ENCODE results near the gene EPHA8.

EPHA8 gene

GRCh38 chr1:22582661-22583635, 19.7 kb downstream of the EPHA8 start:
- Histone ChIP-seq H3K27me3 (ENCODE audit: insufficient read depth, poor library complexity, severe bottlenecking) (peaks cover 4% of the 10 kb centered on the region), H3K36me3 (ENCODE audit: low read depth) (no peaks in the 10 kb centered on the region), H3K9me3 (ENCODE audit: severe bottlenecking) (no peaks in the 10 kb centered on the region), H3K27ac (ENCODE audit: poor library complexity, severe bottlenecking) (no peak overlapping the region), H3K4me1 (ENCODE audit: insufficient read depth, poor library complexity, severe bottlenecking) (no peaks in the 10 kb centered on the region), H3K4me3 (ENCODE audit: severe bottlenecking) (no peak overlapping the region)
- DNase-seq (ENCODE audit: low spot score) (no peak), ATAC-seq (ENCODE audit: low read depth) (no peak)
- TF ChIP-seq CTCF (IDR thresholded peaks at IDR 0.05; ENCODE audit: poor library complexity, severe bottlenecking), result no peak

GRCh38 chr1:22584001-22584562, 20.8 kb downstream of the EPHA8 start:
- Histone ChIP-seq H3K4me3 (ENCODE audit: severe bottlenecking) (no peak overlapping the region), H3K9me3 (ENCODE audit: severe bottlenecking) (no peaks in the 10 kb centered on the region), H3K27me3 (ENCODE audit: insufficient read depth, poor library complexity, severe bottlenecking) (peaks cover 4% of the 10 kb centered on the region), H3K27ac (ENCODE audit: poor library complexity, severe bottlenecking) (no peak overlapping the region), H3K36me3 (ENCODE audit: low read depth) (no peaks in the 10 kb centered on the region), H3K4me1 (ENCODE audit: insufficient read depth, poor library complexity, severe bottlenecking) (no peaks in the 10 kb centered on the region)
- TF ChIP-seq CTCF (IDR thresholded peaks at IDR 0.05; ENCODE audit: poor library complexity, severe bottlenecking), result no peak
- no peak for DNase-seq (ENCODE audit: low spot score)
- no peak for ATAC-seq (ENCODE audit: low read depth)

- H3K4me1 ChIP-seq (ENCODE audit: insufficient read depth, poor library complexity, severe bottlenecking), result no peaks in the 10 kb centered on the region
- H3K27ac ChIP-seq (ENCODE audit: poor library complexity, severe bottlenecking), result no peak overlapping the region
- no peaks in the 10 kb centered on the region for H3K36me3 ChIP-seq (ENCODE audit: low read depth)
- H3K27me3 ChIP-seq (ENCODE audit: insufficient read depth, poor library complexity, severe bottlenecking), result peaks cover 4% of the 10 kb centered on the region
- ATAC-seq (ENCODE audit: low read depth) (no peak), DNase-seq (ENCODE audit: low spot score) (no peak)
- TF ChIP-seq CTCF (IDR thresholded peaks at IDR 0.05; ENCODE audit: poor library complexity, severe bottlenecking), result no peak
- H3K4me3 ChIP-seq (ENCODE audit: severe bottlenecking), result no peak overlapping the region
- H3K9me3 ChIP-seq (ENCODE audit: severe bottlenecking), result no peaks in the 10 kb centered on the region
Observed at GRCh38 chr1:22584970-22585369, 21.7 kb downstream of the EPHA8 start.

- no peak for DNase-seq (ENCODE audit: low spot score)
- ATAC-seq (ENCODE audit: low read depth), result no peak
Observed at GRCh38 chr1:22585471-22585870, 22.2 kb downstream of the EPHA8 start.

More at GRCh38 chr1:22585471-22585870, 22.2 kb downstream of the EPHA8 start:
- Histone ChIP-seq H3K36me3 (ENCODE audit: low read depth) (no peaks in the 10 kb centered on the region), H3K4me3 (ENCODE audit: severe bottlenecking) (no peak overlapping the region), H3K27me3 (ENCODE audit: insufficient read depth, poor library complexity, severe bottlenecking) (peaks cover 4% of the 10 kb centered on the region), H3K9me3 (ENCODE audit: severe bottlenecking) (no peaks in the 10 kb centered on the region), H3K4me1 (ENCODE audit: insufficient read depth, poor library complexity, severe bottlenecking) (no peaks in the 10 kb centered on the region), H3K27ac (ENCODE audit: poor library complexity, severe bottlenecking) (no peak overlapping the region)
- no peak for TF ChIP-seq CTCF (IDR thresholded peaks at IDR 0.05; ENCODE audit: poor library complexity, severe bottlenecking)
